ENCODE measurements around the gene SLX4.

- TF ChIP-seq ZFP3 (CRISPR knock-in tag; IDR thresholded peaks at IDR 0.05): no peak
- no peak for TF ChIP-seq ARNTL (CRISPR knock-in tag; IDR thresholded peaks at IDR 0.05; ENCODE audit: borderline replicate concordance, low read depth)
- no peak for TF ChIP-seq CREB5 (CRISPR knock-in tag; IDR thresholded peaks at IDR 0.05; ENCODE audit: low read depth)
- TF ChIP-seq TSHZ2 (CRISPR knock-in tag; IDR thresholded peaks at IDR 0.05): no peak
- no peak for TF ChIP-seq PATZ1 (CRISPR knock-in tag; IDR thresholded peaks at IDR 0.05; ENCODE audit: borderline replicate concordance)
- no peak for TF ChIP-seq ZNF8 (CRISPR knock-in tag; IDR thresholded peaks at IDR 0.05)
- TF ChIP-seq OSR1 (CRISPR knock-in tag; IDR thresholded peaks at IDR 0.05): no peak
- no peak for TF ChIP-seq GLIS3 (CRISPR knock-in tag; IDR thresholded peaks at IDR 0.05)
- TF ChIP-seq SNAI2 (CRISPR knock-in tag; IDR thresholded peaks at IDR 0.05): no peak
- no peak for TF ChIP-seq ZC3H10 (CRISPR knock-in tag; IDR thresholded peaks at IDR 0.05)
- TF ChIP-seq ZNF565 (CRISPR knock-in tag; conservative IDR thresholded peaks at IDR 0.05; ENCODE audit: low read depth): no peak
- no peak for TF ChIP-seq ESRRG (CRISPR knock-in tag; IDR thresholded peaks at IDR 0.05)
- no peak for TF ChIP-seq RARB (CRISPR knock-in tag; IDR thresholded peaks at IDR 0.05)
- TF ChIP-seq TCF4 (CRISPR knock-in tag; IDR thresholded peaks at IDR 0.05; ENCODE audit: borderline replicate concordance): no peak
These were observed 684 bp downstream of the SLX4 start for GRCh38 chr16:3610698-3611145.
